ENCODE results near the gene PROZ. TPM values are rescaled to one million over a fixed set of nuclear protein-coding genes. Genes with fewer than 3 reads are reported as not detected.

Gene PROZ
- total and polyA plus RNA-seq, 9 of the 15 experiments (the other 6 are each of a cell fraction or from before 2014, with no cell fraction given) = not detected

GRCh38 chr13:113192279-113192678, 33.8 kb downstream of the PROZ start:
- no peak for FAIRE-seq
- CTCF ChIA-PET (ENCODE audit: low intra/inter-chr PET ratio) = no interaction called here
- 81% methylated on average over 3 of the region's 4 CpGs for WGBS (ENCODE audit: insufficient coverage, low coverage, missing lambda C conversion rate)

More at GRCh38 chr13:113192279-113192678, 33.8 kb downstream of the PROZ start:
- Histone ChIP-seq H3K9me1 (ENCODE audit: control insufficient read depth, insufficient read depth, low read length) (no peaks in the 10 kb centered on the region), H3K79me2 (ENCODE audit: control insufficient read depth, insufficient read depth, low read length) (peaks cover 5% of the 10 kb centered on the region; the same call in 1 of the 3 replicates), H3K4me1 (replicated peaks in 1 of 2; ENCODE audit: control insufficient read depth in 2 of 2, insufficient read depth in 2 of 2, low read length in 2 of 2) (no peaks in the 10 kb centered on the region), H3K27me3 (ENCODE audit: control insufficient read depth in 2 of 2, insufficient read depth in 2 of 2, low read length in 2 of 2) (no peaks in the 10 kb centered on the region), H3K27ac (ENCODE audit: extremely low read depth, low read depth, low read length) (no peak overlapping the region), H3K4me3 (no peak overlapping the region), H3K9ac (ENCODE audit: insufficient read depth in 1 of 2, low read depth in 2 of 2, low read length in 2 of 2) (no peak overlapping the region), H3K9me3 (replicated peaks; ENCODE audit: control insufficient read depth, insufficient read depth, low read depth, low read length) (no peaks in the 10 kb centered on the region), H3K36me3 (ENCODE audit: control insufficient read depth, insufficient read depth, low read length) (peaks cover 89% of the 10 kb centered on the region), H2AFZ (ENCODE audit: low read depth, low read length) (no peak overlapping the region), H3K4me2 (ENCODE audit: insufficient read depth, low read length) (no peak overlapping the region), H4K20me1 (replicated peaks; ENCODE audit: control insufficient read depth, insufficient read depth, low read length) (0 out of 2 replicates have a peak, but pooled peaks cover under 1% of the 10 kb centered on the region)
- TF ChIP-seq ATF1 (CRISPR knock-in tag; IDR thresholded peaks at IDR 0.05) (no peak), ATF1 (tag; IDR thresholded peaks at IDR 0.05) (no peak)
- TF ChIP-seq, protein P1, sequence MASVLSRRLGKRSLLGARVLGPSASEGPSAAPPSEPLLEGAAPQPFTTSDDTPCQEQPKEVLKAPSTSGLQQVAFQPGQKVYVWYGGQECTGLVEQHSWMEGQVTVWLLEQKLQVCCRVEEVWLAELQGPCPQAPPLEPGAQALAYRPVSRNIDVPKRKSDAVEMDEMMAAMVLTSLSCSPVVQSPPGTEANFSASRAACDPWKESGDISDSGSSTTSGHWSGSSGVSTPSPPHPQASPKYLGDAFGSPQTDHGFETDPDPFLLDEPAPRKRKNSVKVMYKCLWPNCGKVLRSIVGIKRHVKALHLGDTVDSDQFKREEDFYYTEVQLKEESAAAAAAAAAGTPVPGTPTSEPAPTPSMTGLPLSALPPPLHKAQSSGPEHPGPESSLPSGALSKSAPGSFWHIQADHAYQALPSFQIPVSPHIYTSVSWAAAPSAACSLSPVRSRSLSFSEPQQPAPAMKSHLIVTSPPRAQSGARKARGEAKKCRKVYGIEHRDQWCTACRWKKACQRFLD (CRISPR knock-in tag; IDR thresholded peaks at IDR 0.05) = no peak
- TF ChIP-seq, protein P2, sequence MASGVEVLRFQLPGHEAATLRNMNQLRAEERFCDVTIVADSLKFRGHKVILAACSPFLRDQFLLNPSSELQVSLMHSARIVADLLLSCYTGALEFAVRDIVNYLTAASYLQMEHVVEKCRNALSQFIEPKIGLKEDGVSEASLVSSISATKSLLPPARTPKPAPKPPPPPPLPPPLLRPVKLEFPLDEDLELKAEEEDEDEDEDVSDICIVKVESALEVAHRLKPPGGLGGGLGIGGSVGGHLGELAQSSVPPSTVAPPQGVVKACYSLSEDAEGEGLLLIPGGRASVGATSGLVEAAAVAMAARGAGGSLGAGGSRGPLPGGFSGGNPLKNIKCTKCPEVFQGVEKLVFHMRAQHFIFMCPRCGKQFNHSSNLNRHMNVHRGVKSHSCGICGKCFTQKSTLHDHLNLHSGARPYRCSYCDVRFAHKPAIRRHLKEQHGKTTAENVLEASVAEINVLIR (CRISPR knock-in tag; IDR thresholded peaks at IDR 0.05) = no peak
- DNase-seq (ENCODE audit: extremely low read depth in 1 of 4, low spot score in 3 of 4) (no peak), ATAC-seq (no peak)
- intact Hi-C loops (cut with micrococcal nuclease) = no loop called here
- in situ Hi-C loops (cut with MboI) = no loop called here
- POLR2A ChIA-PET = interaction anchor here (1.0 to 1.6 kb wide), 3 partner anchors 9 to 13 kb away, joined by 3 to 6 read pairs (median 4); no protein-coding TSS in a partner anchor
- no TSS peak for BruUV-seq (replicated peaks)

Measured in K562 (cell line).